Activated CD8-positive, alpha-beta T cell treated with anti-CD3 and anti-CD28 coated beads for 36 hours (primary cell): ENCODE measurements around the gene NOL4L. TPM values are rescaled to one million over a fixed set of nuclear protein-coding genes. Genes with fewer than 3 reads are reported as not detected.

ENCODE experiments used
- ATAC-seq: fragments of 200-7000 bp; cut with Tn5 transposase; one replicate; pipeline ENCODE4 v1.10.0; 2021; ENCODE audit warnings: mild to moderate bottlenecking, moderate library complexity
- CTCF ChIA-PET: fragments of 350-600 bp; sonication (Branson Sonifier 250); formaldehyde crosslinking; loops from one replicate; lab custom pipeline; 2021; ENCODE audit warnings: antibody characterized with exemption; lab: Charles Lee
- POLR2A ChIA-PET: fragments of 350-600 bp; sonication (Branson Sonifier 250); formaldehyde crosslinking; loops from one replicate; lab custom pipeline; 2021; ENCODE audit warnings: antibody characterized with exemption; lab: Charles Lee
- DNase-seq: peaks from one replicate; pipeline ENCODE4 v3.0.0-alpha.2; 2020
- H3K27ac Mint-ChIP-seq: one replicate; pipeline ENCODE4 v1.8.0; 2021; ENCODE audit warnings: mild to moderate bottlenecking, mixed read lengths
- H3K27me3 Mint-ChIP-seq: one replicate; pipeline ENCODE4 v1.8.0; 2021; ENCODE audit warnings: mixed read lengths
- H3K36me3 Mint-ChIP-seq: one replicate; pipeline ENCODE4 v1.8.0; 2021; ENCODE audit warnings: low read depth, mixed read lengths
- H3K4me1 Mint-ChIP-seq: one replicate; pipeline ENCODE4 v1.8.0; 2021; ENCODE audit warnings: low read depth, mixed read lengths
- H3K4me3 Mint-ChIP-seq: one replicate; pipeline ENCODE4 v1.8.0; 2021; ENCODE audit warnings: mild to moderate bottlenecking, moderate library complexity, mixed read lengths
- H3K9me3 Mint-ChIP-seq: one replicate; pipeline ENCODE4 v1.8.0; 2021; ENCODE audit warnings: mixed read lengths
- CTCF ChIP-seq: fragments of 200-600 bp; IDR thresholded peaks from one replicate; pipeline ENCODE4 v1.8.0; 2022; ENCODE audit warnings: antibody characterized with exemption, mild to moderate bottlenecking
- intact Hi-C: fragments of 100-400 bp; cut with micrococcal nuclease; formaldehyde crosslinking; loops from one replicate; pipeline ENCODE4 v1.10.0; 2022
- total RNA-seq, 2 experiments: library from RNA; stranded (reverse); gene quantifications; one replicate each; pipeline ENCODE4 v1.2.3, GENCODE V29; 2021

The NOL4L gene
- total RNA-seq, 2 experiments from 2014 or later: 23.3 to 23.9 TPM

GRCh38 chr20:32629813-32630212 is 44.7 kb upstream of the NOL4L start:
- H3K9me3 Mint-ChIP-seq: no peaks in the 10 kb centered on the region
- DNase-seq (no peak), ATAC-seq (no peak)
- H3K4me1 Mint-ChIP-seq: peaks cover 14% of the 10 kb centered on the region
- ChIA-PET CTCF (interaction anchor here (1.1 to 1.8 kb wide), 2 partner anchors 107 to 149 kb away, joined by 3 to 6 read pairs; no protein-coding TSS in a partner anchor), POLR2A (no interaction called here)
- H3K4me3 Mint-ChIP-seq: no peak overlapping the region
- no peaks in the 10 kb centered on the region for H3K27me3 Mint-ChIP-seq
- no peaks in the 10 kb centered on the region for H3K36me3 Mint-ChIP-seq
- H3K27ac Mint-ChIP-seq: no peak overlapping the region
- intact Hi-C loops: no loop called here
- no peak for TF ChIP-seq CTCF

GRCh38 chr20:32628960-32629530 is 43.9 kb upstream of the NOL4L start:
- ChIA-PET CTCF (interaction anchor here (1.0 to 1.8 kb wide), 4 partner anchors 19 to 106 kb away, joined by 3 to 6 read pairs (median 3); no protein-coding TSS in a partner anchor), POLR2A (interaction anchor here (0.5 kb wide), 1 partner anchor 651 kb away, joined by 6 read pairs; no protein-coding TSS in a partner anchor)
- no peak for TF ChIP-seq CTCF

GRCh38 chr20:32626859-32627636 is 41.9 kb upstream of the NOL4L start:
- Mint-ChIP-seq H3K9me3 (no peaks in the 10 kb centered on the region), H3K4me3 (peak overlapping the region; percentile 29), H3K4me1 (peaks cover 14% of the 10 kb centered on the region), H3K27ac (peak overlapping the region; percentile 75), H3K36me3 (no peaks in the 10 kb centered on the region), H3K27me3 (no peaks in the 10 kb centered on the region)
- ChIA-PET CTCF (interaction anchor here (1.1 to 1.7 kb wide), 6 partner anchors 12 to 151 kb away, joined by 3 to 15 read pairs (median 4); no protein-coding TSS in a partner anchor), POLR2A (interaction anchor here (0.6 to 1.0 kb wide), 3 partner anchors 16 to 104 kb away, joined by 3 to 4 read pairs (median 3); no protein-coding TSS in a partner anchor)
- no peak for TF ChIP-seq CTCF
- DNase-seq (peak; percentile 22), ATAC-seq (peak; percentile 25)
- intact Hi-C loops: no loop called here

More at GRCh38 chr20:32628960-32629530, 43.9 kb upstream of the NOL4L start:
- Mint-ChIP-seq H3K27ac (no peak overlapping the region), H3K9me3 (no peaks in the 10 kb centered on the region), H3K4me1 (peaks cover 14% of the 10 kb centered on the region), H3K4me3 (no peak overlapping the region), H3K36me3 (no peaks in the 10 kb centered on the region), H3K27me3 (no peaks in the 10 kb centered on the region)
- intact Hi-C loops: no loop called here
- DNase-seq (no peak), ATAC-seq (no peak)

- Mint-ChIP-seq H3K36me3 (no peaks in the 10 kb centered on the region), H3K9me3 (no peaks in the 10 kb centered on the region), H3K27ac (no peak overlapping the region), H3K4me1 (peaks cover 14% of the 10 kb centered on the region), H3K4me3 (no peak overlapping the region), H3K27me3 (no peaks in the 10 kb centered on the region)
- no peak for ATAC-seq
- POLR2A ChIA-PET: no interaction called here
- intact Hi-C loops: no loop called here
- DNase-seq: no peak
- CTCF ChIA-PET: interaction anchor here (1.2 kb wide), 1 partner anchor 92 kb away, joined by 3 read pairs; no protein-coding TSS in a partner anchor
- TF ChIP-seq CTCF: no peak
These were observed 41.3 kb upstream of the NOL4L start for GRCh38 chr20:32626407-32626806.

GRCh38 chr20:32625996-32626395 is 40.9 kb upstream of the NOL4L start:
- no peak for TF ChIP-seq CTCF
- DNase-seq: no peak
- no peak overlapping the region for H3K4me3 Mint-ChIP-seq
- H3K9me3 Mint-ChIP-seq: no peaks in the 10 kb centered on the region
- peaks cover 14% of the 10 kb centered on the region for H3K4me1 Mint-ChIP-seq
- intact Hi-C loops: no loop called here
- H3K27ac Mint-ChIP-seq: no peak overlapping the region
- H3K27me3 Mint-ChIP-seq: no peaks in the 10 kb centered on the region
- no peak for ATAC-seq
- ChIA-PET CTCF (no interaction called here), POLR2A (no interaction called here)
- H3K36me3 Mint-ChIP-seq: no peaks in the 10 kb centered on the region
